Esophagus squamous epithelium (tissue), 4 donors: ENCODE data around the gene SZT2.

Experiments used
- CTCF ChIP-seq, 6 experiments: fragments of 450-650 bp in 4 of 6; fragments of 200-600 bp in 2 of 6; sonication (generic) in 2 of 6; IDR thresholded peaks; one replicate each; pipeline ENCODE4 v1.5.1; 2016 to 2019; ENCODE audit warnings: antibody characterized with exemption in 6 of 6, mild to moderate bottlenecking in 4 of 6, moderate library complexity in 4 of 6
- POLR2A ChIP-seq, 4 donors: fragments of 450-650 bp; IDR thresholded peaks; one replicate each; pipeline ENCODE4 v1.6.1; 2017; ENCODE audit warnings: antibody characterized with exemption in 4 of 4, mild to moderate bottlenecking in 4 of 4, moderate library complexity in 3 of 4

DNA sequence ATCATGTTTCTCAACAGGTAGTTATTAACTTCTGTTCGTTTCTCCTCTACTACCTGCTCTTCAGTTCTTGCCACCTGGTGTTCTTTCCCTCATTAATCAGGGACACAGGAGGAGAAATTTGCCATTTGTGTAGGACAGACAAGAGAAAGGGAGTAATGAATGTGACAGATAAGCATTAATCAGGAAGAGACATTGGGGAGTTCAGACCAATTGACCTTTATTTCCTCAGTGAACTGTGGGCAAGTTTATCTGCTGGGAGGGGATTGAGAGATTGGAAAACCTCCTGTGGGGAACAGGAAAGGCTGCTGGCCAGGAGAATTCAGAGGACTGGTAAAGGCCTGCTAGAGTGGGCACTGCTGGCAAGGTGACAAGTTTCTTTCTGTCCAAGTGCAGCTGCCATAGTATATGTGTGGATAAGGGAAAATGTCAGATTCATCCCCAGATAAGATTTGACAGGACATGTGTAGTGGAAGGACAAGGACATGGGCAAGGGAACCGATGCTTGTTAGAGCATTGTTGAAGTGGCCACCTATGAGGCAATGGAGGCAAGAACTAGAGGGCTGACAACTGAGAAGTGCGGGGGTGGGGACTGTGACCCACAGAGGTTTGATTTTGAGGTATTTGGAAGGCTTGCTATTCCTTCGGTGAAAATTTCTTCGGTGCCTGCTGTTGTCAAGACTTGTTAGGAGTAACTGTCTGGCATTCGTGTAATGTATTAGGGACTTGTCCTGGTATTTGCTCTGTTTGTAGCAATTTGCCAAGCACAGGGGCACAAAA lies 12.6 kb downstream of the SZT2 start:
- TF ChIP-seq CTCF (IDR thresholded peaks at IDR 0.05) = no peak
- no peak for TF ChIP-seq POLR2A (IDR thresholded peaks at IDR 0.05)
